OCI-LY7 (cell line): ENCODE data around the gene ENTPD7. TPM values are rescaled to one million over a fixed set of nuclear protein-coding genes. Genes with fewer than 3 reads are reported as not detected.

Experiments used
- BruUV-seq: library from RNA; stranded (reverse); fragments of 400-500 nt; replicated peaks from 2 replicates; lab custom pipeline; 2021; lab: Mats Ljungman, UMichigan
- CTCF ChIA-PET: fragments of 300-600 bp; sonication (Branson Sonifier 250); formaldehyde crosslinking; loops from one replicate; lab custom pipeline; 2022; ENCODE audit warnings: antibody characterized with exemption; ENCODE audit not compliant: unreplicated experiment; lab: Charles Lee
- POLR2A ChIA-PET: fragments of 300-600 bp; sonication (Branson Sonifier 250); formaldehyde crosslinking; loops from one replicate; lab custom pipeline; 2022; ENCODE audit warnings: antibody characterized with exemption; lab: Charles Lee
- DNase-seq: peaks from one replicate; pipeline ENCODE4 v3.0.0-alpha.2; 2015; ENCODE audit warnings: low spot score
- H2AFZ ChIP-seq: fragments of 200-600 bp; sonication (generic), shearing (Covaris generic); 2 replicates; pipeline ENCODE4 v1.6.1; 2014; ENCODE audit warnings: mild to moderate bottlenecking, antibody characterized with exemption, low read length, moderate library complexity
- H3K27ac ChIP-seq: fragments of 200-600 bp; sonication (generic); 2 replicates; pipeline ENCODE4 v1.5.1; 2014; ENCODE audit warnings: mixed run types, low read depth, mild to moderate bottlenecking, moderate library complexity, low read length, inconsistent platforms; ENCODE audit not compliant: poor library complexity, severe bottlenecking
- H3K36me3 ChIP-seq: fragments of 200-600 bp; sonication (generic); 2 replicates; pipeline ENCODE4 v1.6.1; 2014; ENCODE audit warnings: mild to moderate bottlenecking, antibody characterized with exemption, low read length, moderate library complexity, mixed read lengths; ENCODE audit not compliant: insufficient read depth
- H3K4me1 ChIP-seq: fragments of 200-600 bp; sonication (generic); 2 replicates; pipeline ENCODE4 v1.5.1; 2014; ENCODE audit warnings: mild to moderate bottlenecking, low read length; ENCODE audit not compliant: insufficient read depth, poor library complexity, severe bottlenecking
- H3K4me2 ChIP-seq: fragments of 200-600 bp; sonication (generic); 2 replicates; pipeline ENCODE4 v1.6.1; 2014; ENCODE audit warnings: mild to moderate bottlenecking, low read length
- H3K4me3 ChIP-seq: fragments of 200-600 bp; sonication (generic); 2 replicates; pipeline ENCODE4 v1.5.1; 2014; ENCODE audit warnings: mild to moderate bottlenecking, low read depth, low read length; ENCODE audit not compliant: poor library complexity, severe bottlenecking
- H3K79me2 ChIP-seq: fragments of 200-600 bp; sonication (generic); 2 replicates; pipeline ENCODE4 v1.6.1; 2016; ENCODE audit warnings: low read depth, mild to moderate bottlenecking, low read length, moderate library complexity, mixed read lengths; ENCODE audit not compliant: insufficient read depth
- H3K9me2 ChIP-seq: fragments of 200-600 bp; sonication (generic); 2 replicates; pipeline ENCODE4 v1.6.1; 2016; ENCODE audit warnings: mild to moderate bottlenecking, low read length, mixed read lengths; ENCODE audit not compliant: insufficient read depth
- H3K9me3 ChIP-seq: fragments of 200-600 bp; sonication (generic); 2 replicates; pipeline ENCODE4 v1.6.1; 2014; ENCODE audit warnings: mild to moderate bottlenecking, mixed run types, low read length, mixed read lengths
- H4K20me1 ChIP-seq: fragments of 200-600 bp; sonication (generic); 2 replicates; pipeline ENCODE4 v1.6.1; 2014; ENCODE audit warnings: mild to moderate bottlenecking, antibody characterized with exemption, low read length, moderate library complexity, mixed read lengths; ENCODE audit not compliant: insufficient read depth
- CTCF ChIP-seq: fragments of 200-600 bp; sonication (generic); conservative IDR thresholded peaks from 2 replicates; pipeline ENCODE4 v1.5.1; 2014; ENCODE audit warnings: mild to moderate bottlenecking, antibody characterized with exemption, low read length, moderate library complexity, mixed read lengths
- EZH2phosphoT487 ChIP-seq: fragments of 200-600 bp; sonication (generic); IDR thresholded peaks from 2 replicates; pipeline ENCODE4 v1.6.1; 2018; ENCODE audit warnings: low read depth, borderline replicate concordance, mild to moderate bottlenecking, mixed run types, antibody characterized with exemption, low read length, moderate library complexity, mixed read lengths
- intact Hi-C: fragments of 100-400 bp; cut with micrococcal nuclease; formaldehyde crosslinking; loops from one replicate; pipeline ENCODE4 v1.10.0; 2022; ENCODE audit not compliant: unreplicated experiment
- total RNA-seq, 2 experiments: library from RNA; depleted of rRNA in 1 of 2; stranded (reverse); fragments of >200 nt in 1 of 2; shearing (Covaris generic) in 1 of 2; gene quantifications; 2 replicates each; pipeline ENCODE4 v1.2.3, GENCODE V29; 2014 to 2022

ENTPD7 gene
- total RNA-seq, 2 experiments from 2014 or later: 3.3 to 7.6 TPM

- TF ChIP-seq EZH2phosphoT487: no peak
- TF ChIP-seq CTCF: no peak
- Histone ChIP-seq H3K9me3 (no peaks in the 10 kb centered on the region), H3K27ac (no peak overlapping the region), H3K9me2 (no peaks in the 10 kb centered on the region), H3K4me2 (no peak overlapping the region), H3K36me3 (no peaks in the 10 kb centered on the region), H3K4me1 (no peaks in the 10 kb centered on the region), H3K79me2 (no peaks in the 10 kb centered on the region), H4K20me1 (no peaks in the 10 kb centered on the region), H3K4me3 (no peak overlapping the region), H2AFZ (no peak overlapping the region)
- BruUV-seq: no TSS peak
- intact Hi-C loops: no loop called here
- CTCF ChIA-PET: no interaction called here
- DNase-seq: no peak
- POLR2A ChIA-PET: interaction anchor here (1.0 kb wide), 1 partner anchor 17 kb away, joined by 3 read pairs; no protein-coding TSS in a partner anchor
Measured at GRCh38 chr10:99667108-99667751, 7.9 kb downstream of the ENTPD7 start.

GRCh38 chr10:99671386-99671785, 12.1 kb downstream of the ENTPD7 start:
- H2AFZ ChIP-seq: no peak overlapping the region
- H3K79me2 ChIP-seq: no peaks in the 10 kb centered on the region
- H3K9me2 ChIP-seq: no peaks in the 10 kb centered on the region
- H3K36me3 ChIP-seq: no peaks in the 10 kb centered on the region
- DNase-seq: no peak
- ChIA-PET POLR2A (no interaction called here), CTCF (no interaction called here)
- BruUV-seq: no TSS peak
- H3K4me2 ChIP-seq: no peak overlapping the region
- H4K20me1 ChIP-seq: no peaks in the 10 kb centered on the region
- intact Hi-C loops: no loop called here
- no peak overlapping the region for H3K4me3 ChIP-seq
- H3K27ac ChIP-seq: no peak overlapping the region
- H3K4me1 ChIP-seq: no peaks in the 10 kb centered on the region
- no peak for TF ChIP-seq CTCF
- TF ChIP-seq EZH2phosphoT487: no peak
- no peaks in the 10 kb centered on the region for H3K9me3 ChIP-seq

GRCh38 chr10:99672884-99673283, 13.6 kb downstream of the ENTPD7 start:
- no peak for DNase-seq
- no peak overlapping the region for H3K4me3 ChIP-seq
- POLR2A ChIA-PET: interaction anchor here (0.6 to 1.1 kb wide), 3 partner anchors 9 to 52 kb away, joined by 3 to 4 read pairs (median 3); partner anchors contain the start of gene SLC25A28
- intact Hi-C loops: no loop called here
- H3K79me2 ChIP-seq: no peaks in the 10 kb centered on the region
- CTCF ChIA-PET: no interaction called here
- no peaks in the 10 kb centered on the region for H3K9me3 ChIP-seq
- no TSS peak for BruUV-seq
- H3K27ac ChIP-seq: no peak overlapping the region
- TF ChIP-seq EZH2phosphoT487: no peak
- TF ChIP-seq CTCF: no peak
- H3K4me2 ChIP-seq: no peak overlapping the region
- H2AFZ ChIP-seq: no peak overlapping the region
- no peaks in the 10 kb centered on the region for H3K36me3 ChIP-seq
- H3K4me1 ChIP-seq: no peaks in the 10 kb centered on the region
- no peaks in the 10 kb centered on the region for H3K9me2 ChIP-seq
- H4K20me1 ChIP-seq: no peaks in the 10 kb centered on the region
